Measurements from ENCODE around the gene PDHB. TPM values are rescaled to one million over a fixed set of nuclear protein-coding genes. Genes with fewer than 3 reads are reported as not detected.
A peak's percentile ranks its signal among the peaks of the same experiment; 100 is the strongest.

Gene PDHB
- total RNA-seq, 2 experiments from 2014 or later: 53.9 to 58.8 TPM

DNA sequence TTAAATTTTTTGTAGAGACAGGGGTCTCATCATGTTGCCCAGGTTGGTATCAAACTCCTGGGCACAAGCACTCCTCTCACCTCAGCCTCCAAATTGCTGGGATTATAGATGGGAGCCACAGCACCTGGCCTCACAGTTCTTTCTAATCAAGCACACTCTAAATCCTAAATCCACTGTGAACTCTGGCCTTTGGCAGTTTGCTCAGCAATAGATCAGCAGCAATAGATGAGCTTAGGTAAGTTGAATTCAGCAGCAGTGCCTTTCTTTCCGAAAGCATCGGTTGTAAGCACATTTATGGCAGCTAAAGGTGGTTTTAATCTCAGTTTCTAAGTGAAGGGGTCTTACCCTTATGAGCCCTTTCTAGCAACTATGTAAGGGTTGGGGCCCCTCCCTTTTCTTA lies 16.6 kb downstream of the PDHB start:
- Mint-ChIP-seq H3K27ac (no peak overlapping the region), H3K9me3 (no peaks in the 10 kb centered on the region), H3K36me3 (ENCODE audit: low read depth) (peaks cover 6% of the 10 kb centered on the region), H3K4me3 (no peak overlapping the region), H3K27me3 (no peaks in the 10 kb centered on the region), H3K4me1 (ENCODE audit: low read depth) (peaks cover 5% of the 10 kb centered on the region)
- ATAC-seq: no peak
- TF ChIP-seq, protein P1, sequence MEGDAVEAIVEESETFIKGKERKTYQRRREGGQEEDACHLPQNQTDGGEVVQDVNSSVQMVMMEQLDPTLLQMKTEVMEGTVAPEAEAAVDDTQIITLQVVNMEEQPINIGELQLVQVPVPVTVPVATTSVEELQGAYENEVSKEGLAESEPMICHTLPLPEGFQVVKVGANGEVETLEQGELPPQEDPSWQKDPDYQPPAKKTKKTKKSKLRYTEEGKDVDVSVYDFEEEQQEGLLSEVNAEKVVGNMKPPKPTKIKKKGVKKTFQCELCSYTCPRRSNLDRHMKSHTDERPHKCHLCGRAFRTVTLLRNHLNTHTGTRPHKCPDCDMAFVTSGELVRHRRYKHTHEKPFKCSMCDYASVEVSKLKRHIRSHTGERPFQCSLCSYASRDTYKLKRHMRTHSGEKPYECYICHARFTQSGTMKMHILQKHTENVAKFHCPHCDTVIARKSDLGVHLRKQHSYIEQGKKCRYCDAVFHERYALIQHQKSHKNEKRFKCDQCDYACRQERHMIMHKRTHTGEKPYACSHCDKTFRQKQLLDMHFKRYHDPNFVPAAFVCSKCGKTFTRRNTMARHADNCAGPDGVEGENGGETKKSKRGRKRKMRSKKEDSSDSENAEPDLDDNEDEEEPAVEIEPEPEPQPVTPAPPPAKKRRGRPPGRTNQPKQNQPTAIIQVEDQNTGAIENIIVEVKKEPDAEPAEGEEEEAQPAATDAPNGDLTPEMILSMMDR (IDR thresholded peaks at IDR 0.05): no peak
- no peak for DNase-seq
- ChIA-PET CTCF (interaction anchor here (1.2 to 3.0 kb wide), 4 partner anchors 55 to 116 kb away, joined by 3 to 17 read pairs (median 6); partner anchors contain the start of genes HTD2 and RPP14), POLR2A (no interaction called here)
- intact Hi-C loops (cut with micrococcal nuclease): loop anchor here (10.0 kb wide), 1 partner anchor 232 kb away; no protein-coding TSS in a partner anchor

DNA sequence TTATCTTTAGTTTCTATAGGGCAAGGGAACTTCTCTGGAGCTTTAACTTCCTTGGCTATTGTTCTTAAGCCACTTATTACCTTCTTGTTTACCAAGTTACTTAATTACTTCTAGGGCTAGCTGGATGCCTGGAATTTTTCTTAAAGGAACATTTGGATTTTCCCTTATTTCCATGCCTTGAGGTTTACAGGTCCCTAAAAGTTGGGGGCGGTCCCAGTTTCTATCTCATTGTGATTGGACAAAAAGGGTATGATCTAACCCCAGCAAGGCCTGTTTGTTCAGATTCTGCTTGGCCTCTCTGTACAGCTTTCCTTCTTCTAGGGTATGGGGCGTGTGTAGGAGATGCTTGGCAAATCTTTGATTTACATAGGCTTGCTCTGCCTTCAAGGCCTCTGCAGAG lies 17.4 kb downstream of the PDHB start:
- H3K27me3 Mint-ChIP-seq: no peaks in the 10 kb centered on the region
- ATAC-seq: no peak
- peaks cover 5% of the 10 kb centered on the region for H3K4me1 Mint-ChIP-seq (ENCODE audit: low read depth)
- DNase-seq: no peak
- H3K27ac Mint-ChIP-seq: no peak overlapping the region
- ChIA-PET POLR2A (interaction anchor here (0.6 to 1.6 kb wide), 2 partner anchors 9 to 121 kb away, joined by 3 to 9 read pairs; no protein-coding TSS in a partner anchor), CTCF (interaction anchor here (1.0 to 3.0 kb wide), 19 partner anchors 11 to 239 kb away, joined by 3 to 27 read pairs (median 7); partner anchors contain the start of genes HTD2, PDHB, PXK and RPP14)
- no peak overlapping the region for H3K4me3 Mint-ChIP-seq
- H3K36me3 Mint-ChIP-seq (ENCODE audit: low read depth): peaks cover 1% of the 10 kb centered on the region
- TF ChIP-seq, protein P1 (IDR thresholded peaks at IDR 0.05): no peak
- no peaks in the 10 kb centered on the region for H3K9me3 Mint-ChIP-seq
- intact Hi-C loops (cut with micrococcal nuclease): loop anchor here (10.0 kb wide), 1 partner anchor 231 kb away; no protein-coding TSS in a partner anchor

DNA sequence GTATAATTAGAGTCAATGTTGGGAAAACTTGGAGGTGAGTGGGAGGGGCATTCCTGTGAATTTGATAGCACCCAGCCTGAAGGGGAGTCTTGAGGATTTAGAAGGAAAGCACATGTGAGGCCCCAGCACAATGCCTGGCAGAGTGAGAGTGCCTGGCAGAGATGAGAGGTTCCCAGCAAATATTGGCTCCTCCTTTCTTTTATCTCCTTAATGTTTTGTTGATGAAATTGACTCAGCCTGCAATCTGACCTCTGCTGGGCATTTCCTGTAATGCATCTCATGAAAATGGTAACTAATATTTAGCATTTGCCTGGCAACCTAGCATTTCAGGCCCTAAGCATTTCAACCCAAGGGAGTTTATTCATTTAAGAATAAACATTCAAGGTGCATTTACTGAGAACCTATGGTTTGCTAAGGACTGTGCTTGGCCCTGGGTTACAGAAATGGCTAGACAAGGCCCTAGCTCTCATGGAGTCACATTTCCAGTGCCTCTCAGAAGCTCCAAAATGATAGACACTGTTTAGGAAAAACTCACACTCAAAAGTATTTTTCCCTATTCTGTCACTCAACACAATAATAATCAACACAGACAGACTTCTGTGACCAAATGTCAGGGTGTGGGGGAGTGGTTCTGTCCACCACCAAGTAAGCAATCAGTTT lies 19.0 kb downstream of the PDHB start:
- H3K9me3 Mint-ChIP-seq: no peaks in the 10 kb centered on the region
- H3K27ac Mint-ChIP-seq: no peak overlapping the region
- H3K36me3 Mint-ChIP-seq (ENCODE audit: low read depth): peaks cover 2% of the 10 kb centered on the region
- ChIA-PET POLR2A (interaction anchor here (1.6 kb wide), 1 partner anchor 11 kb away, joined by 9 read pairs; no protein-coding TSS in a partner anchor), CTCF (interaction anchor here (0.6 to 3.0 kb wide), 32 partner anchors 9 to 237 kb away, joined by 3 to 27 read pairs (median 6); partner anchors contain the start of genes ABHD6, HTD2, PDHB and PXK)
- no peaks in the 10 kb centered on the region for H3K4me1 Mint-ChIP-seq (ENCODE audit: low read depth)
- TF ChIP-seq, protein P1 (IDR thresholded peaks at IDR 0.05): peak; percentile 62
- peak; percentile 89 for ATAC-seq
- intact Hi-C loops (cut with micrococcal nuclease): loop anchor here (5.0 to 10.0 kb wide), 3 partner anchors 92 to 230 kb away; partner anchors contain the start of genes HTD2 and RPP14
- H3K27me3 Mint-ChIP-seq: no peaks in the 10 kb centered on the region
- no peak overlapping the region for H3K4me3 Mint-ChIP-seq
- peak; percentile 67 for DNase-seq

DNA sequence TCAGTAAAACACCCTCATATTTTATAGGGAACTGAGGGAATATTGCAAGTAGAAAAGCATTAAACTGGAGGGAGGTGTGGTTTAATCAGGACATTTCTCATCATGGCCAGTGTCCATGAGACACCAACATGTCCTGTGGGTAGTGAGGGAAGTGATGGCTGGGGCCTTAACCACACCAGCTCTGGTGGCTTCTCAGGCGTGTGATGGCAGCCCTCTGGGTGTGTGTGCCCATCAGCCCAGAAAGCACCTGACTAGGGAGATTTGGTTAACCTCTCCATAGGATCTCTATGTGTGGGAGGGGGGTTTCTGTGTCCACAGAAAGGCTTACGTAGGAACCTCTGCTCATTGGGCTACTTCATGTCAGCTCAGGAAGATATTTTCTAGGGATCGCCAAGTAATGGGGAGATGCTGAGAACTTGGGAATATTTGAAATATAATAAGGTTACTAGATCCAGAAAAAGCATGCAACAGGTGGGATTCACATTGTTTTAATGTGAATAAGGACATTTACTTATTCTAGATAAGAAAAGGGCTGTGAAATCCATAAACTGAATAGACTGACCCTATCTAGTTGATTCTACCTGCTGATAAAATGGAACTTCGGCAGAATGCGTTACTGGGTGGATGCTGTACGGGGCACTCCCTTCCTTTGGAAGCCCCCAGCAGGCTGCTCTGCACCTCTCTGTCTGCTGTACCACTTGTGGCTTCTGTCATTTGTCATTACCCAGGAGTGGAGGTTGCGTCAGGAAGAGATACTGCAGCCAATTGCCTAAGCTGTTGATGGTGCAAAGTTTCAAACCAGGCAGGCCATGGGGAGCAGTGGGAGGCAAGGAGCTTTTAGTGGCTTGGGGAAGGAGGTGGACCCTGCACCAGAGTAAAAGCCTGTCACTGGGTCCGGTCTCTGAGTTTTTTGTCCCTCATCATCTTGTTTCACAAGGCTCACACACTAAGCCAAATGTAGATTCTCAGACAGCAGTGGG lies 21.5 kb downstream of the PDHB start:
- H3K4me3 Mint-ChIP-seq: no peak overlapping the region
- ChIA-PET POLR2A (no interaction called here), CTCF (interaction anchor here (1.2 kb wide), 2 partner anchors 90 kb away, joined by 3 to 4 read pairs; no protein-coding TSS in a partner anchor)
- H3K27me3 Mint-ChIP-seq: no peaks in the 10 kb centered on the region
- no peaks in the 10 kb centered on the region for H3K9me3 Mint-ChIP-seq
- peaks cover 17% of the 10 kb centered on the region for H3K36me3 Mint-ChIP-seq (ENCODE audit: low read depth)
- no peak for DNase-seq
- TF ChIP-seq, protein P1 (IDR thresholded peaks at IDR 0.05): no peak
- no peaks in the 10 kb centered on the region for H3K4me1 Mint-ChIP-seq (ENCODE audit: low read depth)
- H3K27ac Mint-ChIP-seq: no peak overlapping the region
- intact Hi-C loops (cut with micrococcal nuclease): loop anchor here (5.0 to 10.0 kb wide), 3 partner anchors 90 to 227 kb away; partner anchors contain the start of genes HTD2 and RPP14
- ATAC-seq: no peak

All from activated CD8-positive, alpha-beta T cell treated with anti-CD3 and anti-CD28 coated beads for 36 hours (primary cell).